H1 (cell line): ENCODE data around the gene HOXC5. TPM values are rescaled to one million over a fixed set of nuclear protein-coding genes. Genes with fewer than 3 reads are reported as not detected.

Experiments
- ASH2L ChIP-seq: fragments of 200-600, 300-600 bp; sonication (generic); IDR thresholded peaks from one replicate; pipeline ENCODE4 v1.7.1; 2017; ENCODE audit warnings: low read length
- MAFK ChIP-seq: IDR thresholded peaks from 2 replicates; pipeline ENCODE4 v1.6.1; 2012; ENCODE audit warnings: low read depth, mild to moderate bottlenecking, improper control_type of control experiment, low read length
- polyA plus RNA-seq, 7 experiments: library from polyadenylated mRNA; depleted of rRNA in 3 of 7; stranded (reverse) in 5 of 7; unstranded in 2 of 7; fragments of >200 nt in 5 of 7; fragments of 200-250 nt in 2 of 7; gene quantifications; 1 replicate in 5 of 7; 2 replicates in 1 of 7; 4 replicates in 1 of 7; pipeline versions ENCODE4 v1.2.1 to v1.2.3, GENCODE V29; 2011 to 2013; ENCODE audit warnings: missing spikeins in 2 of 7, mixed read lengths in 2 of 7
- total RNA-seq: library from RNA; stranded (reverse); fragmentation: NEBNext Ultra II Directional; extraction: Animal tissue kit (Norgen Biotek cat#: 25700); gene quantifications from 2 replicates; pipeline ENCODE4 v1.2.1, GENCODE V29; 2021
- TF ChIP-seq, protein P1 (sequence below): IDR thresholded peaks from 2 replicates; pipeline ENCODE4 v1.6.1; 2012; ENCODE audit warnings: low read length, inconsistent platforms

The HOXC5 gene
- total and polyA plus RNA-seq, 2 of the 8 experiments (the other 6 are each of a cell fraction or from before 2014, with no cell fraction given), result not detected

DNA sequence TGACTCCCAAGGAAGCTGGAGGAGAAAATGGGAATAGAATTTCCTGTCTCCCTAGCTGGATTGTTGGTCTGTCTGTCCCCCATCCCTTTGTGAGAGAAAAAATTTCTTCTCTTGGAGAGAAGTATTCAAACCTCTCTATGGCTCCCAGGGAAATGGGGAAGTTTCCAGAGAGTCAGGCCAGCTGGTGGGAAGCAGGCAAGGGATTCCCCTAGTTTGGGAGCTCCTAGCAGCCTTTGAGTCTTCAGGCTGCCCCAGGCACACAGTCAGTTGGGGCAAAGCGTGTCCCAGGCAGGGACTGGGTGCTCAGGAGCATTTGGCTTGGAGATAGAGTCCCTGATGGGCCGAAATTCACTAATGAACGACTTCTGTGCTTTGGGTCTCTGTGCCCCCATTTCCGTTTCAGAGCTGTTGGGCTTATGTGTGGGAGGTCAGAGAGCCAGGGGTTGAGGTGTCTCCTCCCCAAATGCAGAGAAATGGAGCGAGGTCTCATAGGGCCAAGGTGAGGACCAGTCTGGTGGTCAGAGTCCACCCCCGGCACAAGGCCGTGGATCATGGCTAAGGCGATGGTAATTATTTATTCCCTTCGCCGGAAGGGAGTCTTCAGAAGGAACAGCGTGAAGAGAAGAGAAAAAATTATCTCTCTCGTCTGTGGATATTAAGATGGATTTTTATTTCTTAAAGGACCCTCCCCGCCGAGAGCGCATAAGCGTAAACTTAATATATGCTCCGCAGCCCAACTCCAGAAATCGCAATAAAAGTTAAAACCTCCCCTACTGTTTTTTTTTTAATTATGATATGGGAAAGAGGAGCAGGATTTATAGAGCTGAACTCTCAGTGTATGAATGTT, 39.5 kb upstream of the HOXC5 start (continued):
- TF ChIP-seq ASH2L, result no peak
- TF ChIP-seq, protein P1, sequence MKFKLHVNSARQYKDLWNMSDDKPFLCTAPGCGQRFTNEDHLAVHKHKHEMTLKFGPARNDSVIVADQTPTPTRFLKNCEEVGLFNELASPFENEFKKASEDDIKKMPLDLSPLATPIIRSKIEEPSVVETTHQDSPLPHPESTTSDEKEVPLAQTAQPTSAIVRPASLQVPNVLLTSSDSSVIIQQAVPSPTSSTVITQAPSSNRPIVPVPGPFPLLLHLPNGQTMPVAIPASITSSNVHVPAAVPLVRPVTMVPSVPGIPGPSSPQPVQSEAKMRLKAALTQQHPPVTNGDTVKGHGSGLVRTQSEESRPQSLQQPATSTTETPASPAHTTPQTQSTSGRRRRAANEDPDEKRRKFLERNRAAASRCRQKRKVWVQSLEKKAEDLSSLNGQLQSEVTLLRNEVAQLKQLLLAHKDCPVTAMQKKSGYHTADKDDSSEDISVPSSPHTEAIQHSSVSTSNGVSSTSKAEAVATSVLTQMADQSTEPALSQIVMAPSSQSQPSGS, result no peak
- no peak for TF ChIP-seq MAFK
